Measurements from ENCODE around the gene RPS27L.

GRCh38 chr15:63126726-63127125 lies 30.6 kb downstream of the RPS27L start:
- no peak for TF ChIP-seq CSDC2 (CRISPR knock-in tag; IDR thresholded peaks at IDR 0.05)
- no peak for TF ChIP-seq ZFP3 (CRISPR knock-in tag; IDR thresholded peaks at IDR 0.05)
- no peak for TF ChIP-seq CSRNP3 (CRISPR knock-in tag; IDR thresholded peaks at IDR 0.05)
- TF ChIP-seq CREB5 (CRISPR knock-in tag; IDR thresholded peaks at IDR 0.05; ENCODE audit: low read depth) = no peak
- no peak for TF ChIP-seq ZNF565 (CRISPR knock-in tag; conservative IDR thresholded peaks at IDR 0.05; ENCODE audit: low read depth)
- no peak for TF ChIP-seq PATZ1 (CRISPR knock-in tag; IDR thresholded peaks at IDR 0.05; ENCODE audit: borderline replicate concordance)
- TF ChIP-seq RARB (CRISPR knock-in tag; IDR thresholded peaks at IDR 0.05) = no peak
- TF ChIP-seq TOX (CRISPR knock-in tag; IDR thresholded peaks at IDR 0.05; ENCODE audit: borderline replicate concordance) = no peak
- no peak for TF ChIP-seq ISL1 (CRISPR knock-in tag; IDR thresholded peaks at IDR 0.05)

All from SK-N-SH treated with all-trans-retinoic acid at 6 μM for 48 hours (cell line).